Uterus (tissue), 4 donors: Measurements from ENCODE around the gene NFE2L2. TPM values are rescaled to one million over a fixed set of nuclear protein-coding genes. Genes with fewer than 3 reads are reported as not detected.
"Not testable (repeated sequence)": the region's sequence is repeated elsewhere in the genome, so short reads cannot be mapped to it uniquely, and the experiment has no call there.

Source experiments
- DNase-seq, 2 donors: peaks; one replicate each; pipeline ENCODE4 v3.0.0-alpha.2; 2019 to 2020
- H3K27ac ChIP-seq, 2 donors: fragments of 200-600 bp; sonication (generic); 1 replicate in 1 of 2; 2 replicates in 1 of 2; pipeline ENCODE4 v1.5.1; 2016 to 2018
- H3K27me3 ChIP-seq, 2 donors: fragments of 200-600 bp; sonication (generic); one replicate each; pipeline ENCODE4 v1.5.1; 2018 to 2019; ENCODE audit warnings: control low read depth in 1 of 2
- H3K36me3 ChIP-seq, 2 donors: fragments of 200-600 bp; sonication (generic); one replicate each; pipeline ENCODE4 v1.5.1; 2019; ENCODE audit warnings: control low read depth in 1 of 2
- H3K4me1 ChIP-seq, 2 donors: fragments of 200-600 bp; sonication (generic); one replicate each; pipeline ENCODE4 v1.5.1; 2018 to 2019; ENCODE audit warnings: control low read depth in 1 of 2
- H3K4me3 ChIP-seq, 2 donors: fragments of 200-600 bp; sonication (generic); 1 replicate in 1 of 2; 2 replicates in 1 of 2; pipeline ENCODE4 v1.5.1; 2018 to 2019; ENCODE audit warnings: mild to moderate bottlenecking in 1 of 2
- H3K9me3 ChIP-seq, 2 donors: fragments of 200-600 bp; sonication (generic); one replicate each; pipeline ENCODE4 v1.5.1; 2019; ENCODE audit warnings: control low read depth in 1 of 2
- CTCF ChIP-seq, 4 experiments: fragments of 200-600 bp in 2 of 4; fragments of 450-650 bp in 2 of 4; sonication (generic) in 2 of 4; IDR thresholded peaks; one replicate each; pipeline ENCODE4 v1.5.1; 2016 to 2019; ENCODE audit warnings: antibody characterized with exemption in 4 of 4, mild to moderate bottlenecking in 2 of 4, moderate library complexity in 1 of 4
- POLR2A ChIP-seq, 2 donors: fragments of 450-650 bp; IDR thresholded peaks; one replicate each; pipeline ENCODE4 v1.6.1; 2016; ENCODE audit warnings: antibody characterized with exemption in 2 of 2, mild to moderate bottlenecking in 1 of 2, moderate library complexity in 1 of 2
- intact Hi-C: fragments of 100-400 bp; cut with DNase I; formaldehyde crosslinking; loops from one replicate; pipeline ENCODE4 v1.15.1; 2023; ENCODE audit warnings: low total_unique reads
- total RNA-seq, 4 donors: library from RNA; depleted of rRNA in 3 of 4; stranded (reverse); fragments of >200 nt in 3 of 4; gene quantifications; one replicate each; pipeline versions ENCODE4 v1.1.0 to v1.2.4, GENCODE V29; 2014 to 2023
- donor health status: DM: yes; HTN: yes; CAD: no.

NFE2L2 gene
- total RNA-seq, 4 donors from 2014 or later = 53.0 to 148 (median 90.0) TPM

DNA sequence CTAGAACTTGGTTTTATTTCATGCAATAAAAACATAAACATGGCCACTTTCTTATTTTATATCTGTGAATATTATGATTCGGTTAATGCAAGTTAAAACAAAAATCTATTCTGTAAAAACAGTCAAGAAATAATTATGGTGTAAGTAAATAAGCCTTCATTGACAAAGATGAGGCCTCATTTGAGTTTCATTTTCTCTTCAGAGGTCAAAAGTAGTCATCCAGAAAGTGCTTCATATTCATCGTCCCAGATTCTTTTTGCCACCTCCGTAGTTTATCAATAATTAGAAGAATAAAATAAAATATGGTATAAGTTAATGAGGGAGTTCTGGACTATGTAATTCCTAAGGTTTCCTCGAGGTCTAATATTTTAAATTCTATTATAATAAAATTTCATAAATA, 71.3 kb downstream of the NFE2L2 start:
- TF ChIP-seq POLR2A (IDR thresholded peaks at IDR 0.05) (no peak), CTCF (IDR thresholded peaks at IDR 0.05) (no peak)
- Histone ChIP-seq H3K9me3 (no peaks in the 10 kb centered on the region), H3K4me3 (no peak overlapping the region), H3K27me3 (no peaks in the 10 kb centered on the region), H3K4me1 (no peaks in the 10 kb centered on the region), H3K36me3 (no peaks in the 10 kb centered on the region), H3K27ac (no peak overlapping the region)
- intact Hi-C loops = no loop called here
- DNase-seq = no peak

- intact Hi-C loops = no loop called here
- Histone ChIP-seq H3K27me3 (no peaks in the 10 kb centered on the region), H3K4me1 (no peaks in the 10 kb centered on the region), H3K36me3 (no peaks in the 10 kb centered on the region), H3K4me3 (no peak overlapping the region), H3K27ac (no peak overlapping the region), H3K9me3 (no peaks in the 10 kb centered on the region)
- DNase-seq = no peak
- TF ChIP-seq CTCF (IDR thresholded peaks at IDR 0.05) = no peak
- no peak for TF ChIP-seq POLR2A (IDR thresholded peaks at IDR 0.05)
These were observed 71.7 kb downstream of the NFE2L2 start for GRCh38 chr2:177192788-177193187.

- no peaks in the 10 kb centered on the region for H3K36me3 ChIP-seq
- no peak for TF ChIP-seq POLR2A (IDR thresholded peaks at IDR 0.05)
- TF ChIP-seq CTCF (IDR thresholded peaks at IDR 0.05) = no peak
- no peak for DNase-seq
- no peaks in the 10 kb centered on the region for H3K27me3 ChIP-seq
- H3K27ac ChIP-seq = no peak overlapping the region
- H3K4me1 ChIP-seq = no peaks in the 10 kb centered on the region
- H3K4me3 ChIP-seq = no peak overlapping the region
- intact Hi-C loops = no loop called here
- H3K9me3 ChIP-seq = no peaks in the 10 kb centered on the region
These were observed 73.6 kb downstream of the NFE2L2 start for GRCh38 chr2:177190941-177191340.

DNA sequence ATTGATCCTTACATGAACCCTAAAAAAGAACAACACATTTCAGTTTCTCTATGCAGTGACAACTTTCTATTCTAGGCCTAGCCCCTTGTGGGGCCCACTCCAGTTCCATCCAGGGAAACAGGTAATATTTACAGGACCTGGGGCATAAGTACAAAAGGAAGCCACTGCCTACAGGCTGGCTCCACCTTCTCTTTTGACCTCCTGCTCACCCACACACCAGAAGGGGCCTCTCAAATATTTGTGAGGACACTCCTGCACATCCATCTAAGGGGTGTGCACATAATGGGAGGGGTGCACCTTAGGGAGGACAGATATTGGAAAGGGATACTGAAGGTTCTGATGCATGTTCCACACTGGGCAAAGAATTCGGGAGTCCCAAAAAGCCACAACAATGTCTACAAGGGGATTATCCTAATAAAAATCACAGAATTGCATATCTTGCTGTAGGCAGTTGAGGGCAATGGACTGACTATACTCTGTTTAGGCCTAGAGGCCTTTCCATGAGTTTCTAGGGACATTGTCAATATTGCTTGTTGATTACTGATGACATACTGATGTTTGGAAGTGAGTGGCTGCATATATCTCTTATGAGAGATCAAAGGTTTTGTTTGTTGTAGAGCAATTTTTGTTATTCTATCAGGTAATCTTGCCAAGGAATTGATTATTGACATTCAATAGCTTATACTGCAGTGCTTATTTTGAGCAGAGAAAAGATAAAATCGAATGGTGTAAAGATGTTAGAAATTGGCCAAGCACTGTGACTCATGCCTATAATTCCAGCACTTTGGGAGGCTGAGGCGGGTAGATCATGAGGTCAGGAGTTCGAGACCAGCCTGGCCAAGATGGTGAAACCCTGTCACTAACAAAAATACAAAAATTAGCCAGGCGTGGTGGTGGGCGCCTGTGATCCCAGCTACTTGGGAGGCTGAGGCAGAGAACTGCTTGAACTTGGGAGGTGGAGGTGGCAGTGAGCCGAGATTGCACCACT, 75.8 kb downstream of the NFE2L2 start:
- Histone ChIP-seq H3K4me3 (no peak overlapping the region), H3K9me3 (no peaks in the 10 kb centered on the region), H3K27ac (no peak overlapping the region), H3K27me3 (no peaks in the 10 kb centered on the region), H3K36me3 (no peaks in the 10 kb centered on the region), H3K4me1 (no peaks in the 10 kb centered on the region)
- no peak for DNase-seq
- intact Hi-C loops = no loop called here
- TF ChIP-seq CTCF (IDR thresholded peaks at IDR 0.05) (no peak), POLR2A (IDR thresholded peaks at IDR 0.05) (no peak)

DNA sequence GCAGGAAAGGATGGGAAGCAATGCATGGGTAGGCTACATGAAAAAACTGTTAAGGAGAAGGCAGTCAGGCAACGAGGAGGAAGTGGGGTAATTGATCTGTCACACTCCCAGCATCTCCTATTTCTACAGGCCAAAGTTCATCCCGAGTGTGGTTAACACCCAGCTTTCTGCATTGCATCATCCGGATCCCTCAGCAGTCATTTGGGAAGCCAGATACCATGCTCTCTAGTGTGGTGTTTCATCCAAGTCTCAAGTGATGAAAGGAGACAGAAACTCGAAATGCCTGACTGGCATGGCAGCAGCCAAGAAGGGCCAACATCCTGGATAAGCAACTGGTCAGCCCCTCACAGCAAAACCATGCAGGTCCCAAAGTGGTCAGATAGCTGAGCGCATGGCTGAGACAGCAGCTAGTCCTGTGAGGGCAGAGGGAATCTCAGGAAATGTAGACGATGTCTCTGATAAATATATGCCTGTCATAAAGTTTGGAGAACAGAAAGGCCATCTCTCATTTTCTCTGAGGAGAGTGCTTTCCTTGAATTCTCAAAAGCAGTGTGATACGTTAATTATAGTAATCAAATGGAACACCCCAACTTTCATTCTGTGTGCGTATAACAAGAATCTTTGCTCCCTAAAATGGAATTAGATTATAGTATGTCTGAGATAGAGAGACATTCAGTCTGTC, 76.8 kb downstream of the NFE2L2 start:
- no peaks in the 10 kb centered on the region for H3K9me3 ChIP-seq
- DNase-seq = no peak
- intact Hi-C loops = no loop called here
- H3K27me3 ChIP-seq = no peaks in the 10 kb centered on the region
- H3K4me3 ChIP-seq = no peak overlapping the region
- H3K27ac ChIP-seq = no peak overlapping the region
- TF ChIP-seq CTCF (IDR thresholded peaks at IDR 0.05) (no peak), POLR2A (IDR thresholded peaks at IDR 0.05) (no peak)
- no peaks in the 10 kb centered on the region for H3K4me1 ChIP-seq
- no peaks in the 10 kb centered on the region for H3K36me3 ChIP-seq

GRCh38 chr2:177186038-177186437, 78.5 kb downstream of the NFE2L2 start:
- H3K4me3 ChIP-seq, DNase-seq, H3K27ac ChIP-seq, H3K4me1 ChIP-seq, intact Hi-C loops, H3K36me3 ChIP-seq, H3K9me3 ChIP-seq, H3K27me3 ChIP-seq: not testable (repeated sequence)
